ENCODE results near the gene CHRNG.

DNA sequence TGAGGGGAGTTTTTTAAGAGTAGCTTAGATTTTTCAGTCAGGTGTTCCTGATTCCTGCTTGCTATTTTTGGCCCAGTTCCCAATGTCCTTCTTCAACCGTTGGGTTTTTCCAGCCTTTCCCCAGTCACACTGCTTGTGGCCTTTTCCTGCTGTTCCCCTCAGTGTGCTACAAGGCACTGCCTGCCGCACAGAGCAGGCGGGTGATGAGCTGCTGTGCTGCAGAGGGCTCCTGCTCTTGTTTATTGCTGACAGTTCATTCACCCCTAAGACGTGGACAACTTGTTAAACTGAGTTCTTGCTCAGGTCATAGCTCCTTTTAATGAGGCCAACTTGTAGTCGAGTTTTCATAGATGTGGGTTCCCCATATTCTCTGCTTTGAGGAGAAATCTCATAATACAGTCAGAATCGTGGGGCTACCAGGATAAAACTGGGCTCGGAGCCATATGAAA is 31.6 kb downstream of the CHRNG start:
- TF ChIP-seq, protein P1, sequence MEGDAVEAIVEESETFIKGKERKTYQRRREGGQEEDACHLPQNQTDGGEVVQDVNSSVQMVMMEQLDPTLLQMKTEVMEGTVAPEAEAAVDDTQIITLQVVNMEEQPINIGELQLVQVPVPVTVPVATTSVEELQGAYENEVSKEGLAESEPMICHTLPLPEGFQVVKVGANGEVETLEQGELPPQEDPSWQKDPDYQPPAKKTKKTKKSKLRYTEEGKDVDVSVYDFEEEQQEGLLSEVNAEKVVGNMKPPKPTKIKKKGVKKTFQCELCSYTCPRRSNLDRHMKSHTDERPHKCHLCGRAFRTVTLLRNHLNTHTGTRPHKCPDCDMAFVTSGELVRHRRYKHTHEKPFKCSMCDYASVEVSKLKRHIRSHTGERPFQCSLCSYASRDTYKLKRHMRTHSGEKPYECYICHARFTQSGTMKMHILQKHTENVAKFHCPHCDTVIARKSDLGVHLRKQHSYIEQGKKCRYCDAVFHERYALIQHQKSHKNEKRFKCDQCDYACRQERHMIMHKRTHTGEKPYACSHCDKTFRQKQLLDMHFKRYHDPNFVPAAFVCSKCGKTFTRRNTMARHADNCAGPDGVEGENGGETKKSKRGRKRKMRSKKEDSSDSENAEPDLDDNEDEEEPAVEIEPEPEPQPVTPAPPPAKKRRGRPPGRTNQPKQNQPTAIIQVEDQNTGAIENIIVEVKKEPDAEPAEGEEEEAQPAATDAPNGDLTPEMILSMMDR (conservative IDR thresholded peaks at IDR 0.05 in 1 of 2, IDR thresholded peaks at IDR 0.05 in 1 of 2; ENCODE audit: low read depth in 1 of 2, low read length in 2 of 2): no peak
- TF ChIP-seq EZH2 (IDR thresholded peaks at IDR 0.05; ENCODE audit: low read length, missing control alignments): no peak
